GM12878 (cell line): ENCODE results near the gene MYL12B. TPM values are rescaled to one million over a fixed set of nuclear protein-coding genes. Genes with fewer than 3 reads are reported as not detected.

Source experiments
- ATAC-seq: fragments of 200-7000 bp; cut with Tn5 transposase; 3 replicates; pipeline ENCODE4 v1.9.1; 2020; ENCODE audit warnings: mild to moderate bottlenecking, moderate library complexity
- BruUV-seq: library from RNA; stranded (reverse); fragments of 400-500 nt; replicated peaks from 2 replicates; lab custom pipeline; 2021; lab: Mats Ljungman, UMichigan
- CTCF ChIA-PET: fragments of 300-600 bp; sonication (Branson Sonifier 250); formaldehyde crosslinking; extraction: SDS; loops from one replicate; lab custom pipeline; 2021; ENCODE audit warnings: inconsistent platforms; lab: Yijun Ruan, JAX
- POLR2A ChIA-PET: fragments of 350-600 bp; formaldehyde crosslinking; extraction: SDS; loops from one replicate; lab custom pipeline; 2021; ENCODE audit warnings: inconsistent platforms; lab: Charles Lee
- RAD21 ChIA-PET: fragments of 300-600 bp; sonication (Branson Sonifier 250); formaldehyde crosslinking; loops from one replicate; lab custom pipeline; 2023; ENCODE audit warnings: antibody characterized with exemption; ENCODE audit not compliant: unreplicated experiment; lab: Charles Lee
- SMC1A ChIA-PET: fragments of 300-600 bp; sonication (Branson Sonifier 250); formaldehyde crosslinking; loops from one replicate; lab custom pipeline; 2023; ENCODE audit not compliant: unreplicated experiment, uncharacterized antibody; lab: Charles Lee
- DNase-seq: peaks from one replicate; pipeline ENCODE4 v3.0.0-alpha.2; 2011; ENCODE audit warnings: low read depth, low spot score
- FAIRE-seq: peaks from 3 replicates; lab custom pipeline; 2011; peaks lifted over from hg19 to GRCh38; lab: Jason Lieb, UNC
- H2AFZ ChIP-seq: 2 replicates; pipeline ENCODE4 v1.6.0; 2011; ENCODE audit warnings: low read depth, low read length, control low read depth; ENCODE audit not compliant: control insufficient read depth
- H3K27ac ChIP-seq: 2 replicates; pipeline ENCODE4 v1.5.1; 2011; ENCODE audit warnings: control low read depth; ENCODE audit not compliant: control insufficient read depth, insufficient read depth
- H3K27me3 ChIP-seq, 2 experiments: replicated peaks in 1 of 2; 2 replicates each; pipeline versions ENCODE4 v1.6.0 to v1.6.1; 2011; ENCODE audit warnings: low read length in 1 of 2; ENCODE audit not compliant: control insufficient read depth in 2 of 2, insufficient read depth in 2 of 2
- H3K36me3 ChIP-seq, 2 experiments: 2 replicates each; pipeline ENCODE4 v1.5.1; 2011; ENCODE audit warnings: low read length in 1 of 2; ENCODE audit not compliant: control insufficient read depth in 2 of 2, insufficient read depth in 2 of 2
- H3K4me1 ChIP-seq: 2 replicates; pipeline ENCODE4 v1.6.1; 2011; ENCODE audit warnings: mild to moderate bottlenecking, low read length, moderate library complexity, mixed read lengths; ENCODE audit not compliant: control insufficient read depth, insufficient read depth
- H3K4me2 ChIP-seq: 2 replicates; pipeline ENCODE4 v1.6.0; 2011; ENCODE audit warnings: control low read depth; ENCODE audit not compliant: control insufficient read depth, insufficient read depth
- H3K4me3 ChIP-seq: fragments of 200-600 bp; sonication (generic); 2 replicates; pipeline ENCODE4 v1.5.1; 2016
- H3K79me2 ChIP-seq: 2 replicates; pipeline ENCODE4 v1.6.0; 2011; ENCODE audit warnings: low read length; ENCODE audit not compliant: control insufficient read depth, insufficient read depth
- H3K9ac ChIP-seq: 2 replicates; pipeline ENCODE4 v1.8.0; 2011; ENCODE audit warnings: low read length, control low read depth, mixed read lengths; ENCODE audit not compliant: control insufficient read depth, insufficient read depth
- H3K9me3 ChIP-seq: replicated peaks from 3 replicates; pipeline ENCODE4 v1.5.1; 2011; ENCODE audit warnings: mild to moderate bottlenecking, low read length; ENCODE audit not compliant: control insufficient read depth, insufficient read depth
- H4K20me1 ChIP-seq: 2 replicates; pipeline ENCODE4 v1.6.0; 2011; ENCODE audit not compliant: control insufficient read depth, insufficient read depth
- BCL11A ChIP-seq: IDR thresholded peaks from 2 replicates; pipeline ENCODE4 v1.6.1; 2011; ENCODE audit warnings: low read depth, low read length
- CBX5 ChIP-seq: sonication (generic); IDR thresholded peaks from 2 replicates; pipeline ENCODE4 v1.6.1; 2016; ENCODE audit warnings: low read depth, moderate library complexity, mild to moderate bottlenecking, inconsistent platforms
- CHD1 ChIP-seq: IDR thresholded peaks from 2 replicates; pipeline ENCODE4 v1.6.1; 2012; ENCODE audit warnings: low read depth, low read length, improper control_type of control experiment
- DPF2 ChIP-seq: fragments of 450-650 bp; IDR thresholded peaks from 2 replicates; pipeline ENCODE4 v1.6.1; 2017; ENCODE audit warnings: mild to moderate bottlenecking
- EP300 ChIP-seq, 2 experiments: fragments of 150-350 bp in 1 of 2; IDR thresholded peaks; 2 replicates each; pipeline ENCODE4 v1.6.1; 2011 to 2012; ENCODE audit warnings: low read depth in 2 of 2, low read length in 2 of 2, borderline replicate concordance in 1 of 2, improper control_type of control experiment in 1 of 2, inconsistent platforms in 1 of 2; ENCODE audit not compliant: control insufficient read depth in 1 of 2
- ETV6 ChIP-seq, 2 experiments: fragments of 450-650 bp in 1 of 2; IDR thresholded peaks in 1 of 2; conservative IDR thresholded peaks in 1 of 2; 2 replicates each; pipeline ENCODE4 v1.6.1; 2014; ENCODE audit warnings: antibody characterized with exemption in 1 of 2, borderline replicate concordance in 1 of 2, low read depth in 1 of 2, mild to moderate bottlenecking in 1 of 2, moderate library complexity in 1 of 2
- HCFC1 ChIP-seq: fragments of 150-350 bp; IDR thresholded peaks from 2 replicates; pipeline ENCODE4 v1.6.1; 2014; ENCODE audit warnings: low read length
- IRF4 ChIP-seq: IDR thresholded peaks from 2 replicates; pipeline ENCODE4 v1.6.1; 2011; ENCODE audit warnings: low read depth, low read length
- JUND ChIP-seq: IDR thresholded peaks from 2 replicates; pipeline ENCODE4 v1.6.1; 2012; ENCODE audit warnings: low read depth, mild to moderate bottlenecking, low read length, improper control_type of control experiment, moderate library complexity
- NBN ChIP-seq: fragments of 450-650 bp; IDR thresholded peaks from 2 replicates; pipeline ENCODE4 v1.6.1; 2016
- NFXL1 ChIP-seq: fragments of 450-650 bp; IDR thresholded peaks from 2 replicates; pipeline ENCODE4 v1.6.1; 2017; ENCODE audit warnings: antibody characterized with exemption, mild to moderate bottlenecking, borderline replicate concordance
- RBBP5 ChIP-seq: fragments of 200-600 bp; sonication (generic); conservative IDR thresholded peaks from 2 replicates; pipeline ENCODE4 v1.6.1; 2016
- SIX5 ChIP-seq: IDR thresholded peaks from 2 replicates; pipeline ENCODE4 v1.6.1; 2011; ENCODE audit warnings: mild to moderate bottlenecking, low read depth, low read length, moderate library complexity; ENCODE audit not compliant: severe bottlenecking
- TCF3 ChIP-seq: IDR thresholded peaks from 2 replicates; pipeline ENCODE4 v1.6.1; 2012; ENCODE audit warnings: low read depth, mild to moderate bottlenecking, low read length, borderline replicate concordance; ENCODE audit not compliant: insufficient read depth
- WRNIP1 ChIP-seq: IDR thresholded peaks from 2 replicates; pipeline ENCODE4 v1.6.1; 2011; ENCODE audit warnings: low read depth, low read length, improper control_type of control experiment, borderline replicate concordance
- ZSCAN29 ChIP-seq: fragments of 450-650 bp; IDR thresholded peaks from 2 replicates; pipeline ENCODE4 v1.6.1; 2017; ENCODE audit warnings: mild to moderate bottlenecking, moderate library complexity
- WGBS: methylation state at CpG from one replicate; pipeline ENCODE4 v1.1.6; 2016; ENCODE audit warnings: low lambda C conversion rate; ENCODE audit not compliant: insufficient replicate concordance, insufficient coverage; ENCODE audit errors: missing lambda C conversion rate; 5-methylcytosine and 5-hydroxymethylcytosine counted together
- in situ Hi-C: fragments of 300-500 bp; cut with MboI; formaldehyde crosslinking; loops from 9 replicates; pipeline ENCODE4 v1.14.3; 2018; ENCODE audit warnings: mixed read lengths
- intact Hi-C: fragments of 100-400 bp; cut with micrococcal nuclease; formaldehyde crosslinking; loops from one replicate; pipeline ENCODE4 v1.14.2; 2022; ENCODE audit not compliant: unreplicated experiment
- polyA plus RNA-seq, 11 experiments: library from polyadenylated mRNA; depleted of rRNA in 4 of 11; unstranded in 6 of 11; stranded (reverse) in 5 of 11; fragments of >200 nt; fragmentation: Nextera tagmentation in 4 of 11; fragmentation: Illumina TruSeq in 1 of 11; extraction: Ambion mirVana in 4 of 11; extraction: Trizol in 1 of 11; gene quantifications; 1 replicate in 1 of 11; 2 replicates in 10 of 11; pipeline versions ENCODE4 v1.2.1 to v1.2.3, GENCODE V29; 2011 to 2016; ENCODE audit warnings: inconsistent platforms in 2 of 11, missing spikeins in 2 of 11, low read depth in 1 of 11
- total RNA-seq, 4 experiments: library from RNA; depleted of rRNA in 3 of 4; stranded (reverse); fragments of >200 nt in 3 of 4; fragmentation: Illumina TruSeq in 1 of 4; extraction: Trizol in 1 of 4; gene quantifications; 2 replicates each; pipeline versions ENCODE4 v1.2.1 to v1.2.3, GENCODE V29; 2013 to 2021
- TF ChIP-seq, protein P1 (sequence below): fragments of 450-650 bp; IDR thresholded peaks from 2 replicates; pipeline ENCODE4 v1.6.1; 2017; ENCODE audit warnings: mild to moderate bottlenecking, moderate library complexity
- TF ChIP-seq, protein P2 (sequence below): IDR thresholded peaks from 2 replicates; pipeline ENCODE4 v1.6.1; 2012; ENCODE audit warnings: low read length, inconsistent platforms
- TF ChIP-seq, protein P3 (sequence below): IDR thresholded peaks from 2 replicates; pipeline ENCODE4 v1.6.1; 2011; ENCODE audit warnings: low read depth, mild to moderate bottlenecking, low read length, moderate library complexity, borderline replicate concordance; ENCODE audit errors: extremely low read depth

Gene MYL12B
- total and polyA plus RNA-seq, 10 of the 15 experiments (the other 5 are each of a cell fraction or from before 2014, with no cell fraction given) = 179 to 739 (median 400) TPM

DNA sequence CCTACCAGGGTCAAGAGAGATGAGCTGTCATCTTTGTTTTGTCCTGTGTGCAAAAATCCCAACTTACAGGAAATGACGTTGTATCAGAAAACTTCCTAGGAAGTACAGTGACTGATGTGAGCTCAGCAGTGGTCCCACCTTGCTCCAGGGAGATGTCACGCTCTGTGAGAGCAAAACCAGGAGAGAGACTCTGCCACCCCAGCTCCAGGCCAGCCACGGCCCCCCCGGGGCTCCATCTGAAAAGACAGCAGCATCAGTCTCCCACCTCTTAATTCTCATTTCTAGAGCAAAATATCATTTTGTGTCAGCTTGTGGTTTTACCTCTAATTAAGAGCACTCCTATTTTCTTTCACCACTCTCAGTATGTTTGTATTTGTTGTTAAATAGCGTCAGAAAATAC, 57.5 kb downstream of the MYL12B start:
- ChIA-PET RAD21 (interaction anchor here (0.8 to 1.8 kb wide), 3 partner anchors 139 to 346 kb away, joined by 3 to 7 read pairs (median 4); no protein-coding TSS in a partner anchor), POLR2A (no interaction called here), SMC1A (interaction anchor here (1.0 to 1.9 kb wide), 9 partner anchors 127 to 372 kb away, joined by 3 to 8 read pairs (median 4); no protein-coding TSS in a partner anchor), CTCF (interaction anchor here (0.6 to 2.8 kb wide), 8 partner anchors 25 to 346 kb away, joined by 3 to 8 read pairs (median 4); no protein-coding TSS in a partner anchor)
- 0% methylated on average over 5 of the region's 5 CpGs for WGBS
- in situ Hi-C loops (no loop called here), intact Hi-C loops (no loop called here)
- H3K4me1 ChIP-seq = peaks cover 9% of the 10 kb centered on the region
- BruUV-seq = no TSS peak
- peak; percentile 78 for ATAC-seq
- no peaks in the 10 kb centered on the region for H3K79me2 ChIP-seq
- H3K27me3 ChIP-seq = no peaks in the 10 kb centered on the region
- H3K4me3 ChIP-seq = no peak overlapping the region; the same call in 1 of the 2 replicates
- H2AFZ ChIP-seq = no peak overlapping the region; the same call in 1 of the 2 replicates
- no peaks in the 10 kb centered on the region for H4K20me1 ChIP-seq
- H3K27ac ChIP-seq = no peak overlapping the region
- H3K9ac ChIP-seq = no peak overlapping the region
- H3K9me3 ChIP-seq = no peaks in the 10 kb centered on the region
- no peaks in the 10 kb centered on the region for H3K36me3 ChIP-seq
- no peak for DNase-seq
- FAIRE-seq = no peak
- H3K4me2 ChIP-seq = no peak overlapping the region
- TF ChIP-seq ZSCAN29 = no peak
- TF ChIP-seq BCL11A = peak; percentile 84
- no peak for TF ChIP-seq CHD1
- TF ChIP-seq, protein P1, sequence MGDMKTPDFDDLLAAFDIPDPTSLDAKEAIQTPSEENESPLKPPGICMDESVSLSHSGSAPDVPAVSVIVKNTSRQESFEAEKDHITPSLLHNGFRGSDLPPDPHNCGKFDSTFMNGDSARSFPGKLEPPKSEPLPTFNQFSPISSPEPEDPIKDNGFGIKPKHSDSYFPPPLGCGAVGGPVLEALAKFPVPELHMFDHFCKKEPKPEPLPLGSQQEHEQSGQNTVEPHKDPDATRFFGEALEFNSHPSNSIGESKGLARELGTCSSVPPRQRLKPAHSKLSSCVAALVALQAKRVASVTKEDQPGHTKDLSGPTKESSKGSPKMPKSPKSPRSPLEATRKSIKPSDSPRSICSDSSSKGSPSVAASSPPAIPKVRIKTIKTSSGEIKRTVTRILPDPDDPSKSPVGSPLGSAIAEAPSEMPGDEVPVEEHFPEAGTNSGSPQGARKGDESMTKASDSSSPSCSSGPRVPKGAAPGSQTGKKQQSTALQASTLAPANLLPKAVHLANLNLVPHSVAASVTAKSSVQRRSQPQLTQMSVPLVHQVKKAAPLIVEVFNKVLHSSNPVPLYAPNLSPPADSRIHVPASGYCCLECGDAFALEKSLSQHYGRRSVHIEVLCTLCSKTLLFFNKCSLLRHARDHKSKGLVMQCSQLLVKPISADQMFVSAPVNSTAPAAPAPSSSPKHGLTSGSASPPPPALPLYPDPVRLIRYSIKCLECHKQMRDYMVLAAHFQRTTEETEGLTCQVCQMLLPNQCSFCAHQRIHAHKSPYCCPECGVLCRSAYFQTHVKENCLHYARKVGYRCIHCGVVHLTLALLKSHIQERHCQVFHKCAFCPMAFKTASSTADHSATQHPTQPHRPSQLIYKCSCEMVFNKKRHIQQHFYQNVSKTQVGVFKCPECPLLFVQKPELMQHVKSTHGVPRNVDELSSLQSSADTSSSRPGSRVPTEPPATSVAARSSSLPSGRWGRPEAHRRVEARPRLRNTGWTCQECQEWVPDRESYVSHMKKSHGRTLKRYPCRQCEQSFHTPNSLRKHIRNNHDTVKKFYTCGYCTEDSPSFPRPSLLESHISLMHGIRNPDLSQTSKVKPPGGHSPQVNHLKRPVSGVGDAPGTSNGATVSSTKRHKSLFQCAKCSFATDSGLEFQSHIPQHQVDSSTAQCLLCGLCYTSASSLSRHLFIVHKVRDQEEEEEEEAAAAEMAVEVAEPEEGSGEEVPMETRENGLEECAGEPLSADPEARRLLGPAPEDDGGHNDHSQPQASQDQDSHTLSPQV = no peak
- TF ChIP-seq NBN = no peak
- TF ChIP-seq NFXL1 = no peak
- TF ChIP-seq, protein P2, sequence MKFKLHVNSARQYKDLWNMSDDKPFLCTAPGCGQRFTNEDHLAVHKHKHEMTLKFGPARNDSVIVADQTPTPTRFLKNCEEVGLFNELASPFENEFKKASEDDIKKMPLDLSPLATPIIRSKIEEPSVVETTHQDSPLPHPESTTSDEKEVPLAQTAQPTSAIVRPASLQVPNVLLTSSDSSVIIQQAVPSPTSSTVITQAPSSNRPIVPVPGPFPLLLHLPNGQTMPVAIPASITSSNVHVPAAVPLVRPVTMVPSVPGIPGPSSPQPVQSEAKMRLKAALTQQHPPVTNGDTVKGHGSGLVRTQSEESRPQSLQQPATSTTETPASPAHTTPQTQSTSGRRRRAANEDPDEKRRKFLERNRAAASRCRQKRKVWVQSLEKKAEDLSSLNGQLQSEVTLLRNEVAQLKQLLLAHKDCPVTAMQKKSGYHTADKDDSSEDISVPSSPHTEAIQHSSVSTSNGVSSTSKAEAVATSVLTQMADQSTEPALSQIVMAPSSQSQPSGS = peak; percentile 40; the same call in 1 of the 2 replicates
- TF ChIP-seq, protein P3, sequence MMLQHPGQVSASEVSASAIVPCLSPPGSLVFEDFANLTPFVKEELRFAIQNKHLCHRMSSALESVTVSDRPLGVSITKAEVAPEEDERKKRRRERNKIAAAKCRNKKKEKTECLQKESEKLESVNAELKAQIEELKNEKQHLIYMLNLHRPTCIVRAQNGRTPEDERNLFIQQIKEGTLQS = no peak
- TF ChIP-seq WRNIP1 = no peak
- no peak for TF ChIP-seq CBX5
- peak in 1 of 2 experiments; percentile 76; a peak in 2 of 4 replicates for TF ChIP-seq EP300 (IDR thresholded peaks at IDR 0.05; ENCODE audit: borderline replicate concordance in 1 of 2, control insufficient read depth in 1 of 2, low read depth in 2 of 2, low read length in 2 of 2)
- TF ChIP-seq IRF4 = peak; percentile 56; the same call in 1 of the 2 replicates
- no peak for TF ChIP-seq SIX5
- no peak for TF ChIP-seq HCFC1
- peak; percentile 73 for TF ChIP-seq DPF2
- TF ChIP-seq JUND = 0 out of 2 replicates have a peak, but pooled peaks have one; percentile 35
- no peak for TF ChIP-seq TCF3
- no peak for TF ChIP-seq RBBP5
- peak in 1 of 2 experiments; percentile 43; a peak in 1 of 4 replicates for TF ChIP-seq ETV6 (conservative IDR thresholded peaks at IDR 0.05 in 1 of 2, IDR thresholded peaks at IDR 0.05 in 1 of 2; ENCODE audit: borderline replicate concordance in 1 of 2, low read depth in 1 of 2)
